H9 (cell line): ENCODE results near the gene KIRREL3. TPM values are rescaled to one million over a fixed set of nuclear protein-coding genes. Genes with fewer than 3 reads are reported as not detected.

ENCODE experiments used
- DNase-seq: peaks from one replicate; pipeline ENCODE4 v3.0.0-alpha.2; 2017
- H2AFZ ChIP-seq: one replicate; pipeline ENCODE4 v1.6.1; 2013; ENCODE audit warnings: mild to moderate bottlenecking, low read length, control low read depth, moderate library complexity
- H2AK5ac ChIP-seq: 2 replicates; pipeline ENCODE4 v1.6.1; 2013; ENCODE audit warnings: low read length, control low read depth, mixed read lengths; ENCODE audit not compliant: insufficient read length
- H2BK120ac ChIP-seq: one replicate; pipeline ENCODE4 v1.6.1; 2013; ENCODE audit warnings: low read depth, mild to moderate bottlenecking, low read length, control low read depth, inconsistent platforms; ENCODE audit not compliant: poor library complexity, severe bottlenecking
- H2BK12ac ChIP-seq: 2 replicates; pipeline ENCODE4 v1.6.1; 2013; ENCODE audit warnings: low read length, control low read depth, mixed read lengths, low read depth; ENCODE audit not compliant: insufficient read length
- H2BK15ac ChIP-seq: 2 replicates; pipeline ENCODE4 v1.6.1; 2013; ENCODE audit warnings: low read depth, low read length, control low read depth
- H2BK20ac ChIP-seq: one replicate; pipeline ENCODE4 v1.6.1; 2013; ENCODE audit warnings: low read depth, mild to moderate bottlenecking, low read length, control low read depth, inconsistent platforms; ENCODE audit not compliant: poor library complexity, severe bottlenecking
- H2BK5ac ChIP-seq: 2 replicates; pipeline ENCODE4 v1.6.1; 2013; ENCODE audit warnings: low read length, control low read depth, mixed read lengths; ENCODE audit not compliant: insufficient read length
- H3K14ac ChIP-seq: 2 replicates; pipeline ENCODE4 v1.6.1; 2013; ENCODE audit warnings: low read length, control low read depth; ENCODE audit not compliant: insufficient read depth
- H3K18ac ChIP-seq: 2 replicates; pipeline ENCODE4 v1.6.1; 2013; ENCODE audit warnings: low read depth, mild to moderate bottlenecking, mixed read lengths, low read length, control low read depth; ENCODE audit not compliant: insufficient read length
- H3K23ac ChIP-seq: 2 replicates; pipeline ENCODE4 v1.6.1; 2013; ENCODE audit warnings: low read length, control low read depth, mixed read lengths, low read depth; ENCODE audit not compliant: insufficient read length
- H3K23me2 ChIP-seq: 2 replicates; pipeline ENCODE4 v1.6.1; 2013; ENCODE audit warnings: low read depth, mild to moderate bottlenecking, mixed read lengths, low read length, control low read depth; ENCODE audit not compliant: insufficient read length, poor library complexity, severe bottlenecking
- H3K27ac ChIP-seq: 2 replicates; pipeline ENCODE4 v1.5.1; 2013; ENCODE audit warnings: low read length, control low read depth, mixed read lengths, low read depth; ENCODE audit not compliant: insufficient read length
- H3K27me3 ChIP-seq: 2 replicates; pipeline ENCODE4 v1.6.1; 2013; ENCODE audit warnings: low read length, control low read depth, inconsistent platforms; ENCODE audit not compliant: insufficient read depth
- H3K4ac ChIP-seq: 2 replicates; pipeline ENCODE4 v1.6.1; 2013; ENCODE audit warnings: low read depth, mild to moderate bottlenecking, control low read depth, inconsistent platforms, low read length, moderate library complexity
- H3K4me1 ChIP-seq: 2 replicates; pipeline ENCODE4 v1.6.1; 2013; ENCODE audit warnings: low read length, control low read depth, inconsistent platforms; ENCODE audit not compliant: insufficient read depth
- H3K4me2 ChIP-seq: 2 replicates; pipeline ENCODE4 v1.6.1; 2013; ENCODE audit warnings: low read length, control low read depth, mixed read lengths; ENCODE audit not compliant: insufficient read length, insufficient read depth
- H3K56ac ChIP-seq: 2 replicates; pipeline ENCODE4 v1.6.1; 2013; ENCODE audit warnings: low read depth, mild to moderate bottlenecking, mixed read lengths, low read length, control low read depth; ENCODE audit not compliant: insufficient read length
- H3K79me1 ChIP-seq: 2 replicates; pipeline ENCODE4 v1.6.1; 2013; ENCODE audit warnings: low read depth, mild to moderate bottlenecking, moderate library complexity, low read length, control low read depth, inconsistent platforms; ENCODE audit not compliant: insufficient read depth, poor library complexity, severe bottlenecking
- H3K79me2 ChIP-seq: 2 replicates; pipeline ENCODE4 v1.6.1; 2013; ENCODE audit warnings: low read length, control low read depth, inconsistent platforms; ENCODE audit not compliant: insufficient read depth
- H3K9ac ChIP-seq: 2 replicates; pipeline ENCODE4 v1.6.1; 2013; ENCODE audit warnings: low read length, control low read depth, mixed read lengths; ENCODE audit not compliant: insufficient read length; ENCODE audit errors: extremely low read depth
- H3K9me3 ChIP-seq: one replicate; pipeline ENCODE4 v1.6.1; 2013; ENCODE audit warnings: low read depth, low read length, inconsistent platforms; ENCODE audit not compliant: control insufficient read depth
- H3T11ph ChIP-seq: one replicate; pipeline ENCODE4 v1.6.1; 2013; ENCODE audit warnings: mild to moderate bottlenecking, low read length, control low read depth, inconsistent platforms
- H4K20me1 ChIP-seq: one replicate; pipeline ENCODE4 v1.6.1; 2013; ENCODE audit not compliant: control insufficient read depth, insufficient read length, insufficient read depth
- H4K5ac ChIP-seq: 2 replicates; pipeline ENCODE4 v1.6.1; 2013; ENCODE audit warnings: low read depth, mild to moderate bottlenecking, mixed read lengths, low read length, control low read depth; ENCODE audit not compliant: insufficient read length
- H4K8ac ChIP-seq: replicated peaks from 2 replicates; pipeline ENCODE4 v1.6.1; 2013; ENCODE audit warnings: low read length, control low read depth, mixed read lengths, low read depth; ENCODE audit not compliant: insufficient read length
- H4K91ac ChIP-seq: 2 replicates; pipeline ENCODE4 v1.6.1; 2013; ENCODE audit warnings: low read depth, mild to moderate bottlenecking, moderate library complexity, mixed read lengths, low read length, control low read depth; ENCODE audit not compliant: insufficient read length
- H3K27ac Mint-ChIP-seq, 3 experiments: 2 replicates in 2 of 3; 3 replicates in 1 of 3; pipeline ENCODE4 v1.8.0; 2020 to 2021; ENCODE audit warnings: mixed read lengths in 3 of 3, mild to moderate bottlenecking in 1 of 3, moderate library complexity in 1 of 3
- H3K27me3 Mint-ChIP-seq: 2 replicates; pipeline ENCODE4 v1.8.0; 2021; ENCODE audit warnings: low read depth, mild to moderate bottlenecking, moderate library complexity, mixed read lengths
- H3K36me3 Mint-ChIP-seq, 3 experiments: 2 replicates in 2 of 3; 3 replicates in 1 of 3; pipeline ENCODE4 v1.8.0; 2020 to 2021; ENCODE audit warnings: low read depth in 3 of 3, mixed read lengths in 3 of 3; ENCODE audit not compliant: insufficient read depth in 1 of 3
- H3K4me1 Mint-ChIP-seq, 2 experiments: 2 replicates each; pipeline ENCODE4 v1.8.0; 2020; ENCODE audit warnings: mixed read lengths in 2 of 2
- H3K4me3 Mint-ChIP-seq, 2 experiments: 2 replicates in 1 of 2; 3 replicates in 1 of 2; pipeline ENCODE4 v1.8.0; 2020 to 2021; ENCODE audit warnings: mild to moderate bottlenecking in 2 of 2, mixed read lengths in 2 of 2, moderate library complexity in 1 of 2
- H3K9me3 Mint-ChIP-seq, 2 experiments: 2 replicates in 1 of 2; 3 replicates in 1 of 2; pipeline ENCODE4 v1.8.0; 2020; ENCODE audit warnings: mild to moderate bottlenecking in 2 of 2, mixed read lengths in 2 of 2, moderate library complexity in 1 of 2
- WGBS: extraction: QIAGEN DNeasy Blood & Tissue Kit; methylation state at CpG from one replicate; pipeline ENCODE4 v1.1.7; 2013; ENCODE audit warnings: missing lambda C conversion rate, low lambda C conversion rate, mixed read lengths; ENCODE audit not compliant: insufficient read length; ENCODE audit errors: extremely low coverage; 5-methylcytosine and 5-hydroxymethylcytosine counted together
- total RNA-seq: library from RNA; stranded (reverse); gene quantifications from 2 replicates; pipeline ENCODE4 v1.2.1, GENCODE V29; 2021
- TF ChIP-seq, protein P1 (sequence below): fragments of 200-600 bp; sonication (generic); conservative IDR thresholded peaks from 3 replicates; pipeline ENCODE4 v1.8.0; 2021; ENCODE audit warnings: antibody characterized with exemption, mild to moderate bottlenecking

The KIRREL3 gene
- total RNA-seq, 1 experiment from 2014 or later, result 0.17 TPM

DNA sequence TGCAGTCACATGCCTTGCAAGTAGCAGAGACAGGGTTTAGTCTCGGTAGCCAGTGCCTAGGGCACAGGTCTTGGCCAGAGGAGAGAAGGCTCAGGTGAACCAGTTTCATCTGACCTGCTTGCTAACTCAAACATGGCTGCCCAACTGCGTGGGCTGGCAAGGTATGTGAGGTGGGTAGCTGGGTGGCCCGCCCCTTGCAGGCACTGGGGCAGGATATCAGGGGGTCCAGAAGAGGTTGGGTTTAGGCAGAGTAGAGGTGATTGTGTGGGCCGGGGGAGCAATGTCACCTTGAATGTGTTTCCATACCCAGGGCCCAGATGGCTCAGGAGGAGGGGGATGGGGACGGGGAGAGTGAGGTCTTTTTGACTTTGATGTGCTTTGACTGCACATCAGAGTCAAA, 607.4 kb downstream of the KIRREL3 start:
- no peak overlapping the region for H2AFZ ChIP-seq
- H3K4me2 ChIP-seq, result no peak overlapping the region
- H2AK5ac ChIP-seq, result no peak overlapping the region
- Mint-ChIP-seq H3K4me3 (no peak overlapping the region), H3K27me3 (no peaks in the 10 kb centered on the region), H3K27ac (peak overlapping the region in 1 of 3 experiments; percentile 54; a peak in 2 of 7 replicates), H3K36me3 (no peaks in the 10 kb centered on the region; a peak in 1 of 7 replicates), H3K4me1 (peaks cover 13 to 17% of the 10 kb centered on the region in 2 experiments), H3K9me3 (no peaks in the 10 kb centered on the region; a peak in 1 of 5 replicates)
- no peaks in the 10 kb centered on the region for H3K23me2 ChIP-seq
- H3K4me1 ChIP-seq, result no peaks in the 10 kb centered on the region
- H2BK120ac ChIP-seq, result no peak overlapping the region
- H3K56ac ChIP-seq, result no peak overlapping the region
- no peak overlapping the region for H3K4ac ChIP-seq
- DNase-seq, result no peak
- no peaks in the 10 kb centered on the region for H3K27me3 ChIP-seq
- no peak overlapping the region for H3K27ac ChIP-seq
- H3K14ac ChIP-seq, result no peak overlapping the region
- no peak overlapping the region for H3K23ac ChIP-seq
- H3K79me2 ChIP-seq, result no peaks in the 10 kb centered on the region
- H4K5ac ChIP-seq, result no peak overlapping the region
- TF ChIP-seq, protein P1, sequence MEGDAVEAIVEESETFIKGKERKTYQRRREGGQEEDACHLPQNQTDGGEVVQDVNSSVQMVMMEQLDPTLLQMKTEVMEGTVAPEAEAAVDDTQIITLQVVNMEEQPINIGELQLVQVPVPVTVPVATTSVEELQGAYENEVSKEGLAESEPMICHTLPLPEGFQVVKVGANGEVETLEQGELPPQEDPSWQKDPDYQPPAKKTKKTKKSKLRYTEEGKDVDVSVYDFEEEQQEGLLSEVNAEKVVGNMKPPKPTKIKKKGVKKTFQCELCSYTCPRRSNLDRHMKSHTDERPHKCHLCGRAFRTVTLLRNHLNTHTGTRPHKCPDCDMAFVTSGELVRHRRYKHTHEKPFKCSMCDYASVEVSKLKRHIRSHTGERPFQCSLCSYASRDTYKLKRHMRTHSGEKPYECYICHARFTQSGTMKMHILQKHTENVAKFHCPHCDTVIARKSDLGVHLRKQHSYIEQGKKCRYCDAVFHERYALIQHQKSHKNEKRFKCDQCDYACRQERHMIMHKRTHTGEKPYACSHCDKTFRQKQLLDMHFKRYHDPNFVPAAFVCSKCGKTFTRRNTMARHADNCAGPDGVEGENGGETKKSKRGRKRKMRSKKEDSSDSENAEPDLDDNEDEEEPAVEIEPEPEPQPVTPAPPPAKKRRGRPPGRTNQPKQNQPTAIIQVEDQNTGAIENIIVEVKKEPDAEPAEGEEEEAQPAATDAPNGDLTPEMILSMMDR, result no peak
- no peak overlapping the region for H2BK20ac ChIP-seq
- H3T11ph ChIP-seq, result no peak overlapping the region
- no peak overlapping the region for H2BK5ac ChIP-seq
- H3K18ac ChIP-seq, result no peak overlapping the region
- no peaks in the 10 kb centered on the region for H3K9me3 ChIP-seq
- no peak overlapping the region for H2BK15ac ChIP-seq
- WGBS, result no CpG with 5 or more reads among the region's 5 CpGs
- no peak overlapping the region for H3K9ac ChIP-seq
- no peaks in the 10 kb centered on the region for H4K20me1 ChIP-seq
- H4K91ac ChIP-seq, result no peak overlapping the region
- H2BK12ac ChIP-seq, result no peak overlapping the region
- H4K8ac ChIP-seq, result no peak overlapping the region
- H3K79me1 ChIP-seq, result no peaks in the 10 kb centered on the region
